Fibroblast of lung (primary cell): ENCODE measurements around the gene FSTL4. TPM values are rescaled to one million over a fixed set of nuclear protein-coding genes. Genes with fewer than 3 reads are reported as not detected.

Source experiments
- DNase-seq, 2 donors: peaks; one replicate each; pipeline versions ENCODE4 v3.0.0 to v3.0.0-alpha.2; 2010; ENCODE audit warnings: low read depth in 2 of 2
- H2AFZ ChIP-seq: 2 replicates; pipeline ENCODE4 v1.5.1; 2012; ENCODE audit warnings: low read length, control low read depth, inconsistent platforms
- H3K27ac ChIP-seq: 2 replicates; pipeline ENCODE4 v1.5.1; 2011; ENCODE audit warnings: low read length, control low read depth; ENCODE audit not compliant: insufficient read depth
- H3K27me3 ChIP-seq: 2 replicates; pipeline ENCODE4 v1.5.1; 2011; ENCODE audit warnings: mild to moderate bottlenecking, low read length; ENCODE audit not compliant: control insufficient read depth, insufficient read depth
- H3K36me3 ChIP-seq: 2 replicates; pipeline ENCODE4 v1.5.1; 2011; ENCODE audit warnings: low read length; ENCODE audit not compliant: control insufficient read depth, insufficient read depth
- H3K4me1 ChIP-seq: 2 replicates; pipeline ENCODE4 v1.5.1; 2011; ENCODE audit warnings: low read length; ENCODE audit not compliant: control insufficient read depth, insufficient read depth; ENCODE audit errors: extremely low read depth
- H3K4me2 ChIP-seq: 2 replicates; pipeline ENCODE4 v1.5.1; 2011; ENCODE audit warnings: low read length, control low read depth; ENCODE audit not compliant: insufficient read depth; ENCODE audit errors: extremely low read depth
- H3K4me3 ChIP-seq, 4 experiments: fragments of 200-600 bp in 1 of 4; sonication (generic) in 1 of 4; replicated peaks in 1 of 4; 2 replicates each; pipeline ENCODE4 v1.5.1; 2011 to 2016; ENCODE audit warnings: low read length in 4 of 4, low read depth in 3 of 4, mild to moderate bottlenecking in 3 of 4, control low read depth in 2 of 4, inconsistent platforms in 1 of 4, mixed read lengths in 1 of 4; ENCODE audit not compliant: insufficient read depth in 1 of 4; ENCODE audit errors: control extremely low read depth in 1 of 4
- H3K79me2 ChIP-seq: 2 replicates; pipeline ENCODE4 v1.5.1; 2012; ENCODE audit warnings: mild to moderate bottlenecking, low read length, inconsistent platforms; ENCODE audit not compliant: control insufficient read depth, insufficient read depth
- H3K9ac ChIP-seq: 2 replicates; pipeline ENCODE4 v1.5.1; 2011; ENCODE audit warnings: mild to moderate bottlenecking, low read length, control low read depth; ENCODE audit not compliant: insufficient read depth
- H3K9me3 ChIP-seq: 2 replicates; pipeline ENCODE4 v1.5.1; 2012; ENCODE audit warnings: low read depth, low read length; ENCODE audit not compliant: control insufficient read depth, insufficient read depth
- H4K20me1 ChIP-seq: 2 replicates; pipeline ENCODE4 v1.5.1; 2011; ENCODE audit warnings: low read length; ENCODE audit not compliant: control insufficient read depth, insufficient read depth; ENCODE audit errors: extremely low read depth
- CTCF ChIP-seq, 2 donors: IDR thresholded peaks in 1 of 2; conservative IDR thresholded peaks in 1 of 2; 1 replicate in 1 of 2; 2 replicates in 1 of 2; pipeline ENCODE4 v1.5.1; 2011 to 2012; ENCODE audit warnings: low read length in 2 of 2, control low read depth in 1 of 2, inconsistent platforms in 1 of 2, low read depth in 1 of 2, mild to moderate bottlenecking in 1 of 2
- EZH2 ChIP-seq: IDR thresholded peaks from 2 replicates; pipeline ENCODE4 v1.5.1; 2012; ENCODE audit warnings: low read length, control low read depth, mild to moderate bottlenecking; ENCODE audit errors: missing control alignments
- polyA plus RNA-seq, 2 donors: library from polyadenylated mRNA; depleted of rRNA in 1 of 2; stranded (reverse) in 1 of 2; unstranded in 1 of 2; fragments of >200 nt; gene quantifications; 2 replicates each; pipeline ENCODE4 v1.2.1, GENCODE V29; 2011 to 2012; ENCODE audit warnings: missing spikeins in 1 of 2
- total RNA-seq: library from RNA; depleted of rRNA; stranded (reverse); fragments of >200 nt; gene quantifications from 2 replicates; pipeline ENCODE4 v1.2.1, GENCODE V29; 2014

Gene FSTL4
- total and polyA plus RNA-seq, 2 donors (not counting 1 experiment from before 2014, with no cell fraction given): 0.17 to 0.33 TPM

- TF ChIP-seq CTCF (conservative IDR thresholded peaks at IDR 0.05 in 1 of 2, IDR thresholded peaks at IDR 0.05 in 1 of 2; ENCODE audit: low read depth in 1 of 2, low read length in 2 of 2) (no peak), EZH2 (no peak)
- no peaks in the 10 kb centered on the region for H3K79me2 ChIP-seq
- no peaks in the 10 kb centered on the region for H3K36me3 ChIP-seq
- H3K4me1 ChIP-seq: no peaks in the 10 kb centered on the region
- no peaks in the 10 kb centered on the region for H3K27me3 ChIP-seq
- H4K20me1 ChIP-seq: no peaks in the 10 kb centered on the region
- no peak overlapping the region for H3K27ac ChIP-seq
- DNase-seq: no peak
- no peak overlapping the region for H2AFZ ChIP-seq
- H3K9ac ChIP-seq: no peak overlapping the region
- no peak overlapping the region for H3K4me3 ChIP-seq
- H3K9me3 ChIP-seq: no peaks in the 10 kb centered on the region
- no peak overlapping the region for H3K4me2 ChIP-seq
Observed at GRCh38 chr5:133642153-133642722, 29.9 kb upstream of the FSTL4 start.

- Histone ChIP-seq H2AFZ (no peak overlapping the region), H3K9me3 (no peaks in the 10 kb centered on the region), H3K27me3 (no peaks in the 10 kb centered on the region), H3K27ac (no peak overlapping the region), H3K9ac (no peak overlapping the region), H3K4me2 (no peak overlapping the region), H3K79me2 (no peaks in the 10 kb centered on the region), H4K20me1 (no peaks in the 10 kb centered on the region), H3K4me3 (no peak overlapping the region), H3K4me1 (no peaks in the 10 kb centered on the region), H3K36me3 (no peaks in the 10 kb centered on the region)
- TF ChIP-seq CTCF (conservative IDR thresholded peaks at IDR 0.05 in 1 of 2, IDR thresholded peaks at IDR 0.05 in 1 of 2; ENCODE audit: low read depth in 1 of 2, low read length in 2 of 2): no peak
- TF ChIP-seq EZH2: no peak
- no peak for DNase-seq
Observed at GRCh38 chr5:133641683-133642082, 29.3 kb upstream of the FSTL4 start.

DNA sequence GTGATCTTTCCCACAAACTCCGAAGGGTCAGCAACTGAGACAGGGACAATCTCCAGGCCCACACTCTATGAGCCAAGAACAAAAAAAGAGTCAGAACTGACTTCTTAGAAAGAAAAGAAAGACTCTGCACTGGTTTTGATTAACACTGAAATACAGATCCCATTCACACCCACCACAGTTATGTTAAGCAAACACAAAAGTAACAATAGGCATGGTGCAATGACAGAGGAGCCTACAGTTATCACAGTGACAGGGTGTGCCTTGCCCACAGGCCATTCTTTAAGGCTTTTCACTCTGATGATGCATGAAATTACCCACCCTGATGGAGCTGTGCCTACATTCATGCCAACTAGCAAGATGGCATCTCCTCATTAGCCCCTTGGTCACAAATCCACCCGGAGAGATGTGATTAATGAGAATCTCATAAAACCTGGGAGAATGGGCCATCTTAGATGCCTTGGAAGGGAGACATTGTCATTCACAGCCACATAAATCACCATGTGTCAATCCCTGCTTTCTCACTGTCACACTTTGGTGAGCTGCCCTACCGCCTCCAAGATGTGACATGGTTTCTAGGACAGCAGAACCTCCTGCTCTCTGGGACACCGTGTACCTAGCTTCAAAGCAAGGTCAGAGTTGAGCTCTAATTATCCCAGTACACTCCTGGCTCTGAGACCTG lies 27.6 kb upstream of the FSTL4 start:
- no peaks in the 10 kb centered on the region for H4K20me1 ChIP-seq
- H3K9me3 ChIP-seq: no peaks in the 10 kb centered on the region
- no peaks in the 10 kb centered on the region for H3K79me2 ChIP-seq
- no peak overlapping the region for H3K27ac ChIP-seq
- no peak overlapping the region for H3K4me3 ChIP-seq
- H3K4me2 ChIP-seq: no peak overlapping the region
- H3K27me3 ChIP-seq: no peaks in the 10 kb centered on the region
- no peak overlapping the region for H2AFZ ChIP-seq
- H3K9ac ChIP-seq: no peak overlapping the region
- no peaks in the 10 kb centered on the region for H3K4me1 ChIP-seq
- no peaks in the 10 kb centered on the region for H3K36me3 ChIP-seq
- DNase-seq: no peak
- TF ChIP-seq CTCF (conservative IDR thresholded peaks at IDR 0.05 in 1 of 2, IDR thresholded peaks at IDR 0.05 in 1 of 2; ENCODE audit: low read depth in 1 of 2, low read length in 2 of 2) (no peak), EZH2 (no peak)
